ENCODE results near the gene IL12RB1.
"Not testable (repeated sequence)": the region's sequence is repeated elsewhere in the genome, so short reads cannot be mapped to it uniquely, and the experiment has no call there.

Gene IL12RB1

GRCh38 chr19:18045307-18046050, 41.3 kb downstream of the IL12RB1 start:
- DNase-seq (ENCODE audit: low spot score): no peak

- peak; percentile 51 for DNase-seq (ENCODE audit: low spot score)
Measured at GRCh38 chr19:18044825-18045304, 41.9 kb downstream of the IL12RB1 start.

- no peak for DNase-seq (ENCODE audit: low spot score)
Measured at GRCh38 chr19:18043676-18044075, 43.1 kb downstream of the IL12RB1 start.

GRCh38 chr19:18041054-18041453, 45.7 kb downstream of the IL12RB1 start:
- no peak for DNase-seq (ENCODE audit: low spot score)

GRCh38 chr19:18032102-18032501, 54.6 kb downstream of the IL12RB1 start:
- DNase-seq (ENCODE audit: low spot score): not testable (repeated sequence)

GRCh38 chr19:18031401-18031800, 55.3 kb downstream of the IL12RB1 start:
- DNase-seq (ENCODE audit: low spot score): not testable (repeated sequence)

GRCh38 chr19:18029617-18030338, 57.0 kb downstream of the IL12RB1 start:
- DNase-seq (ENCODE audit: low spot score): peak; percentile 95

- DNase-seq (ENCODE audit: low spot score): no peak
Measured at GRCh38 chr19:18027151-18027550, 59.6 kb downstream of the IL12RB1 start.

GRCh38 chr19:18023622-18024251, 63.0 kb downstream of the IL12RB1 start:
- no peak for DNase-seq (ENCODE audit: low spot score)

GRCh38 chr19:18021121-18021755, 65.5 kb downstream of the IL12RB1 start:
- DNase-seq (ENCODE audit: low spot score): peak; percentile 89

GRCh38 chr19:18020212-18021085, 66.3 kb downstream of the IL12RB1 start:
- peak; percentile 51 for DNase-seq (ENCODE audit: low spot score)

- peak; percentile 25 for DNase-seq (ENCODE audit: low spot score)
Measured at GRCh38 chr19:18017275-18018083, 69.3 kb downstream of the IL12RB1 start.

GRCh38 chr19:18016209-18016910, 70.4 kb downstream of the IL12RB1 start:
- DNase-seq (ENCODE audit: low spot score): no peak

- DNase-seq (ENCODE audit: low spot score): no peak
Measured at GRCh38 chr19:18014197-18014596, 72.5 kb downstream of the IL12RB1 start.

- DNase-seq (ENCODE audit: low spot score): peak; percentile 10
Measured at GRCh38 chr19:18013210-18014111, 73.3 kb downstream of the IL12RB1 start.

- DNase-seq (ENCODE audit: low spot score): no peak
Measured at GRCh38 chr19:18010149-18010548, 76.6 kb downstream of the IL12RB1 start.

GRCh38 chr19:18009412-18010066, 77.2 kb downstream of the IL12RB1 start:
- DNase-seq (ENCODE audit: low spot score): no peak
